GM18526 (cell line): ENCODE measurements around the gene TRAF4.
A peak's percentile ranks its signal among the peaks of the same experiment; 100 is the strongest.

Source experiments
- POLR2A ChIP-seq: IDR thresholded peaks from 3 replicates; pipeline ENCODE4 v1.6.1; 2011; ENCODE audit not compliant: insufficient read length; ENCODE audit errors: extremely low read depth

The TRAF4 gene

DNA sequence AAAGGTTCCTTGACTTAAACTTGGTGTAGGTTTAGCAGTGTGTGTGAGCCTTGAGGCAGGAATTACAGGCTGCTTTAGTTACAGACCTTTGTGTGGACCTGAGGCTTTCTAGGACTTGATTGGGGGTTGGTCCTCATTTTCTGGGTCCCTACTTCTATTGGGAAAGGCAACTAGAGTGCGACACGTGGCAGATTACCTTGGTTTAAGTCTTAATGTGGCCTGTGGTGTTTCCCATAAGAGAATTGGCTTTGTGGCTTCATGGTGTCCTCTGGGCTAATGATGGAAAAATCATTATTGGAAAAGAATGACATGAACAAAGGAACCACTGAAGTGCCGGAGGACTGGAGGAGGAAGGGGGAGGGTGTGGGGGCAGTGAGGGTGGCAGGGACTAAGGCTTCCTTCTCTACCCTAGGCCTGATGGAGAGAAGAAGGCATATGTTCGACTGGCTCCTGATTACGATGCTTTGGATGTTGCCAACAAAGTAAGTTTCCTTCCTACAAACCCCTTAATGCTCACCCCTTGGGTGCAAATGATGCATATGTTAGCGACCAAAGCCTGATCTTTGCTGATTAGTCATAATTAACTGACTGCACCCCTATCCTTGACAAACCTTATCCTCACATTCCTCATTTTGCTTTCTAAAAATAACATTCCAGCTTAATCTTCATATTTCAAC is 20.5 kb upstream of the TRAF4 start:
- TF ChIP-seq POLR2A = no peak

DNA sequence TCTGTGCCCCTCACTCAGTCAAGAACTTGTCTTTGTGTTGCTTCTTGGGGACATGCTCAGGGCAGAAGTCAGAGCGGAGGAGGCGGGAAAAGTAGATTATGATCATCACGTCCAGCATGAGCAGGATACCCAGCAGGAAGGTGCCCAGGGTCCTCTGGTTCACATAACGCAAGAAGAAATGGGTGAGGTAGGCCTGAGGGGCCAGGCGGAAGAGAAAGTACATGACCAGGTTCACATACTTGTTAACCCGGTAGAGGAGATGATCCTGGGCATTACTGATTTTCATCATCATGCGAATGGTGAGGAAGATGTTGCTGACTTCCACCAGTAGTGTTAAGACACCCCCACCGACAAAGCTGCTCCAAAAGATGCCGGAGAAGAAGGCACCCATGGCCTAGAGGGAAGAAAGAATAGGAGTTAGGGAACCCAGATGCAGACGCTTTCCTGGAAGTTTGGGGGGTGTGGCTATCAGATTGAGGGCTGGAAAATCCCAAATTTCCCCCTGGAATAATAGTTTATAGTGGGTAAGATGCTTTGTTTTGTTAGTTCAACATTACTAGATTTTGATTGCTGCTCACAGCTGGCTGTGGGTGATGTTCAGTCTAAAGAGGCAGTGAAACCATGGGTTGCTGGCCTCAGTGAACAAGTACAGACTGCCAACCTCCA is 19.2 kb upstream of the TRAF4 start:
- TF ChIP-seq POLR2A = no peak

DNA sequence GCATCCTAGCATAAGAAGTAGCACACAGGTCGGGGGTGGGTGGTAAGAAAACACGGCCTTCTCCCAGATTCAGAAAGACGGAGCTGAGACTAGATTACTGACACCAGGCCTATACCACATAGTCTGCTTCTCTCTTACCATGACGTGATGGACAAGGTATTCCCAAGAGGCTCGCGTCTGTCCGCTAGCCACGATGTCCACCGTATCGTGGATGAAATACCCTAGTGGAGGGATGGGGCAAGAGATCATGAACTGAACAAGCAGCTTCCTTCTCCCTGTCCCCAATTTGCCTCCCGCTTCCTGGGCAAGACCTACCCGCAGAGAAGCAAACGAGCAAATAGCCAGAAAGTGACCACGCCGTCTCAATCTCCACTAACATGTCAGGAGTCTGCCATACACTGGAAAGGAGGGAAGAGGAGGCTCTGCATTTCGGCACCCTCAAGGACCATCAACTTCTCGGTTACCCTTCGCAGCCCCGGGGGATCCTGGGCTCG is 18.6 kb upstream of the TRAF4 start:
- TF ChIP-seq POLR2A = peak; percentile 35

DNA sequence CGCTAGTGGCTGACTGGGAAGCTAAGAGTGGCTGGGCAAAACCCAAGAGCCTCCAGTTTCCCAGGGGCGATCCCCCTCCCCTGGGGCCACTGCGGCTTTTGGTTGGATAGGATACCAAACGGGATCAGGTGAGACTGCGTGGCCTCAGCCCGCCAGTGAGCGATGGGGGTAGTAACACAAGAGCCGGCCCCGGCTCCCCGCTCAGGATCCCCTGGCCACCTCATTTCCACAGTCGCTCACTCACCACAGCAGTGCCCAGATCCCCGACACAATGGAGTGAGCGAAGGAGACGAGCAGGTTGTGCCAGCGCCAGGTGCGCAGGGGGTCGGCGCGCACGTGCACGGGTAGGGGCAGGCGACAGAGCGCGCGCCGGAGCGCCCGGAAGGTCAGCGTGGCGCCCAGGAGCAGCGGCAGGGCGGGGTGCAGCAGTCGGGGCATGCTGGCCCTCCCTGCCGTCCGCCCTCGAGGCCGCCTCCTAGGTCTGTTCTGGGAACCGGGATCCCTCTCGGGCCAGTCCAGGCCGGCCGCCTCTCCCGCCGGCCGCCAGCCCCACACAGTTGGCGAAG is 18.1 kb upstream of the TRAF4 start:
- peak; percentile 31 for TF ChIP-seq POLR2A

DNA sequence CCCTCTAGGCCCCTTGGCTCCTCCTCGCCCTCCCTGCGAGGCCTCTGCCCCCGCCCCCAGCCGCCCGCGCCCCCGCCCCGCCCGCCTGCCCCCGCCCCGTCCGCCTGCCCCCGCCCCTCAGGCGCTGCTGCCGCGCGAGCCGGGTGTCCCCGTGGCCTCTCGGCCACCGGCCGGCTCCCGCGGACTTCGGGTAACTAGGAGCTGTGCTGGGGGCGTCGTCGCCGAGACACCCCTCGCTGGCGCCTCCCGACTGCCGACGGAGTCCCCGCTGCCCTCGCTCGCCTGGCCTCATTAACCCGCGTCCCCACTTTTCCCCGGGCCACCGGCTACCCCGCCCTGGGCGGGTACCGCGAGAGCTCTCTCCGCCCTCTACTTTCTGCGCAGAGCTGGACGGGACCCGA is 17.6 kb upstream of the TRAF4 start, which contains the start of gene TLCD1:
Gene TLCD1 (minus strand): TSS at position 8 of the 401 bp plus-strand sequence. CDS start 136 bp downstream, outside the sequence.
- no peak for TF ChIP-seq POLR2A

DNA sequence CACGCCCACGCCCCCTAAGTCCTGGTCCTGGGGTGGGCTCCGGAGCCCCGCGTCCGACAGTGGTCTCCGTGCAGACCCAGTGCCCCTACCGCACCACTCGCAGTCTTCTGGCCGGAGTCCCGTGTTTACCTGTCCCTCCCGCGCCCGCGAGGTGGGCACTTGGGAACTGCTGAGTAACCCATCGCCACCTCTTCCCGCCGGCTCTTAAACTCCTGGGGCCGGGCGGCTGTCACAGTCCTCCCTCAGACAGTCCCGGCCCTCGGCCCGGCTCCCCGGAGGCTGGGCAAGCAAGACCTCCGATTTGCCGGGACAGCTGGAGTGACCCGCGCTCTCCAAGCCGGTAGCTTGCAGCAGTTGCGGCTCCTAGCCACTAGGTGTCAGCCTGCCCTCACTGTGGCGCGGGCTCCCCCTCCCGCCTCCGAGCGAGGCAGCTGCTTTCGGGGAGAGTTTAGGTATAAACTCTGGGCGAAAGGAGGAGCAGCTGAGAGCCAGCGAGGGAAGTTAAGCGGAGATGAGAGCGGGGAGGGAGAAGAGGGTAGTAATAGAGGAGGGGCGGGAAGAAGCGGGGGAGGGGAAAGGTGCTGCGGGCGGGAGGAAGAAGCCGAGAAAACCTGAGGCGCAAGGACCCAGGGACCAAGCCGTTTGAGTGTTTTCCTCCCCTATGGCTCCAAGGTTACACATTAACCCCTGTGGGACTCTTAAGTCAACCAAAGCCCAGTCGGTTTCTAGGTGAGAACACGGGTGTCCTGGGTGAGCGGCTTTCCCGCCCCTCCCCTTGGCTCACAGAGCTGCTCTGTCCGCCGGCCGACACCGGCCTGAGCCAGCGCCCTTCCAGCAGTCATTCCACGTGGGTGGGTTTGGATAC is 17.0 kb upstream of the TRAF4 start:
- TF ChIP-seq POLR2A = peak; percentile 74

DNA sequence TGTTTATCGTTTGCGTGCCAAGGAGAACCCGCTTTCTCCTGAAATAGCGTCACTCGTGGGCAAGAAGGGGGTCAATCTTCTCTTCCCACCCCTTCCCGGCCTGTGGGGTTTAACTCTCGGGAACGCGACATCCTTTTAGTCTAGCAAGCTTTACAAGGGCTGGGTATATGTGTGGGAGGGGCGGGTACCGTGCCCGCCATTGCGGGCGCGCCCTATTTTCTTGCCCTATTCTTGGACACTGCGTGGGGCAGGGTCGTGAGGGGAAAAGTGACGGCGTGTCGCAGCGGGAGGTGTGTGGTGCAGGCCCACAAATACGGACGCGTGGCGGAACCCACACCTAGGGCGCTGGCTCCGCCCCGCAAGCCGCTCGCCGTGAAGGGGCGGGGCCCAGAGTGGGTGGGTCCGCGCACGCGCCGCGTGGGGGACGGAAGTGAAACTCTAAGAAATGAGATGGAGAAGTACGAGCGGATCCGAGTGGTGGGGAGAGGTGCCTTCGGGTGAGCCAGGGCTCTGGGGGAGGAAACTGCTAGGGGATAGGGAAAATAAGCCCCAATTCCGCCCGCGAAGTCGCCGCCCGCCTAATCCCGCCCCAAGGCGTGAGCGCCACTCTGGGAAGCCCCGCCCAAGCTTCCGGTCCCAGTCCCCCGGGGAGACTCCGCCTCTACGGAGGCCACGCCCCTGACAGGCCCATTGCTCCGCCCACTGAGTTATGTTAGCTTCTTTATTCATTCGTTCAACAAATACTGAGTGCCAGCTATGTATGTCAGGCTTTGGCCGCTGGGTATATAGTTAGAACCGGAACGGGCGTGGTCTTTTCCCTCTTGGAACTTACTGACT is 15.2 kb upstream of the TRAF4 start, which contains the start of gene NEK8:
Gene NEK8 (plus strand): TSS at position 425 of the 837 bp plus-strand sequence. CDS start 26 bp downstream, at position 451.
- TF ChIP-seq POLR2A = peak; percentile 70

DNA sequence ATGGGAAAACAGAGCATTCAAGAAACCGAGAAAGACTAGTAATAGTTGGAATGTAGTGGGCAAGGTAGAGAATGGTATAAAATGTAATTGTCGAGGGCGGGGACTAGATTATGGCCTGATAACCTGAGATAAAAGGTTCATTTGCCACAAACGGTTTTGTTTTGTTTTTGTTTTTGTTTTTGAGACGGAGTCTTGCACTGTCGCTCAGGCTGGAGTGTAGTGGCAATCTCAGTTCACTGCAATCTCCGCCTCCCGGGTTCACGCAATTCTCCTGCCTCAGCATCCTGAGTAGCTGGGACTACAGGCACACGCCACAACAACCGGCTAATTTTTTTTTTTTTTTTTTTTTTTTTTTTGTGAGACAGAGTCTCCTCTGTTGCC is 13.9 kb upstream of the TRAF4 start:
- no peak for TF ChIP-seq POLR2A

DNA sequence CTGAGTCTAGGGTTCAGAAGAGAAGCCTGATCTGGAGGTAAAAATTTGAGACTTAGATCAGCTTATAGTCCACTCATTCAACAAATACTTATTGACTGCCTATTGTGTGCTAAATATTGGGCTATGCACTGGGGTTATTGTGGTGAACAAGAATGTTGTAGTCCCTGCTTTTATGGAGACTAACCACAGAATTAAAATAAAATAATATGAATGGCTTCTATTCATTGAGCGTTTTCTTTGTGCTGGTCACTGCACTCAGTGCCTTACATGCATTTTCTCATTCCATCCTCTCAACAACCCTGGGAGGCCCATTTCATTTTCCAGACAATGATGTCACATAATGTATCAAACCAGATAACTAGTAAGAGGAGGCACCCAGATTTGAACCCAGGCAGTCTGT is 10.5 kb upstream of the TRAF4 start:
- TF ChIP-seq POLR2A = no peak

DNA sequence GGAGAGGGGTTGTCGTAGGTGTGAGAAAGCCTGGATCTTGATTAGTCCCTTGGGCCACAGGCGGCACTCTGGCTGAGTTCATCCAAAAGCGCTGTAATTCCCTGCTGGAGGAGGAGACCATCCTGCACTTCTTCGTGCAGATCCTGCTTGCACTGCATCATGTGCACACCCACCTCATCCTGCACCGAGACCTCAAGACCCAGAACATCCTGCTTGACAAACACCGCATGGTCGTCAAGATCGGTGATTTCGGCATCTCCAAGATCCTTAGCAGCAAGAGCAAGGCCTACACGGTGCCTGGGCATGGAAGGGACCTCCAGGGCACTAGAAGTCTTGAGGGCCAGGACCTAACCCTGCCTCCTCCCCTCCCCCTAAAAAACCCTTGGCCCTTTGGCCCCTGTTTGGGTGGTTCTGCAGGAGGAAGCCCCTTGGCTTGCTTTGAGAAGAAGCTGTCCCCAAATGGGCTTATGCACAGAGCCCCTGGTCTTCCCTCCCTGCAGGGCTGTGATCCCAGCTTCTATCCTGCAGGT is 9.0 kb upstream of the TRAF4 start:
- no peak for TF ChIP-seq POLR2A

DNA sequence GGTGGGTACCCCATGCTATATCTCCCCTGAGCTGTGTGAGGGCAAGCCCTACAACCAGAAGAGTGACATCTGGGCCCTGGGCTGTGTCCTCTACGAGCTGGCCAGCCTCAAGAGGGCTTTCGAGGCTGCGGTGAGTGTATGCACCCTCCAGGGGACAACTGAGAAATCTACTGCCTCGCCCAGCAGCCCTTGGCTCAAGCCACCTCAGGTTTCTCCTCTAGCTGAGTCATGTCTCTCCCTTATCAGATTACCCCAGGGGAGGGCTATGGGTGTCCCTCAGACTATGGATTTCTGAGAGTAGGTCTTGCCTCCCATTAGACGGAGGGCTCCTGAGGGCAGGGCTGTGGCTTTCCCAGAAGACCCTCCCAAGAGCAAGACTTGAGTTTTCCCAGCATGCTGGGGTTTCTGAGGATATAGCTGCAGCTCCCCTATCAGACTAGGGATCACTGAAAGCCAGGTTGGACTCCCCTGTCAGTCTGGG is 8.5 kb upstream of the TRAF4 start:
- no peak for TF ChIP-seq POLR2A

DNA sequence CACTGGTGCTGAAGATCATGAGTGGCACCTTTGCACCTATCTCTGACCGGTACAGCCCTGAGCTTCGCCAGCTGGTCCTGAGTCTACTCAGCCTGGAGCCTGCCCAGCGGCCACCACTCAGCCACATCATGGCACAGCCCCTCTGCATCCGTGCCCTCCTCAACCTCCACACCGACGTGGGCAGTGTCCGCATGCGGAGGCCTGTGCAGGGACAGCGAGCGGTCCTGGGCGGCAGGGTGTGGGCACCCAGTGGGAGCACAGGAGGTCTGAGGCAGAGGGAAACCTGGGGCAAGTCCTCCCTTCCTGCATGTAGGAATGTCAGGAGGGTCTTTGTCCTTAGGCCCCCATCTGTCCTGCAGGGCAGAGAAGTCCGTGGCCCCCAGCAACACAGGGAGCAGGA is 6.5 kb upstream of the TRAF4 start:
- TF ChIP-seq POLR2A = no peak

DNA sequence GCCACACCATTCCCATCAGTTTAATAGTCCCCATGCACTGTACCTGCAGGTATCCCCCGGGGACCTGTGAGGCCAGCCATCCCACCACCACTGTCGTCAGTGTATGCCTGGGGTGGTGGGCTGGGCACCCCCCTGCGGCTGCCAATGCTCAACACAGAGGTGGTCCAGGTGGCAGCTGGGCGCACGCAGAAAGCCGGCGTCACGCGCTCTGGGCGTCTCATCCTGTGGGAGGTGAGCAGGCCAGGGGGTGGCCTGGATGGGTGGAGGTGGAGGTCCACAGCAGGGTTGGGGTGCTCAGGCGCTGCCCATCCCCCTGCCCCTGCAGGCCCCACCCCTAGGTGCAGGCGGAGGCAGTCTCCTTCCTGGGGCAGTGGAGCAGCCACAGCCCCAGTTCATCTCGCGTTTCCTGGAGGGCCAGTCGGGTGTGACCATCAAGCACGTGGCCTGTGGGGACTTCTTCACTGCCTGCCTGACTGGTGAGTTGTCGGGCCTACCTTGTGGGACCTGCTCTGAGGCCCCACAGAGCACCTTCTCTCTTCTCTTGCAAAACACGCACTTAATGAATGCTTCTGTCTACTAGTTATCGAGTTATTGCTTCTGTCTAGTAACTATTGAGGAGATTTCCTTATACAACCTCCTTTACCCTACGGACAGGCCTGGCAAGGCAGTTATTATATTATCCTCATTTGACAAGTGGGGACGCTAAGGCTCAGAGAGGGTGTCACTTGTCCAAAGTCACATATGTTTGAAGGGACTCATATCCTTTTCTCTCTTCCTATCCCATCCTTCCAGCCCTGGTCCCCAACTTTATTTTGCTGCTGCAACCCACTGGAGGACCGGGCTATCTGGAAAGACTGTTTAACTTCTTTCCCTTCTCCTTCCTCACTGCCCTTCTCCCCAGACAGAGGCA is 5.8 kb upstream of the TRAF4 start:
- TF ChIP-seq POLR2A = peak; percentile 73
